Esophagus squamous epithelium (tissue), 5 donors: Measurements from ENCODE around the gene STUB1. TPM values are rescaled to one million over a fixed set of nuclear protein-coding genes. Genes with fewer than 3 reads are reported as not detected.

ENCODE experiments used
- DNase-seq: peaks from one replicate; lab custom pipeline; 2025; lab: John Stamatoyannopoulos, UW
- H3K27ac ChIP-seq, 4 donors: fragments of 200-600 bp; sonication (generic); one replicate each; pipeline ENCODE4 v1.5.1; 2016 to 2019; ENCODE audit warnings: mild to moderate bottlenecking in 1 of 4
- H3K27me3 ChIP-seq, 4 donors: fragments of 200-600 bp; sonication (generic); 1 replicate in 3 of 4; 2 replicates in 1 of 4; pipeline versions ENCODE4 v1.5.1 to v1.6.0; 2017 to 2021; ENCODE audit warnings: antibody characterized with exemption in 1 of 4
- H3K36me3 ChIP-seq, 3 donors: fragments of 200-600 bp; sonication (generic); one replicate each; pipeline ENCODE4 v1.5.1; 2016 to 2019
- H3K4me1 ChIP-seq, 3 donors: fragments of 200-600 bp; sonication (generic); one replicate each; pipeline ENCODE4 v1.5.1; 2017 to 2019
- H3K4me3 ChIP-seq, 4 donors: fragments of 200-600 bp; sonication (generic); 1 replicate in 3 of 4; 2 replicates in 1 of 4; pipeline ENCODE4 v1.5.1; 2016 to 2019; ENCODE audit warnings: mild to moderate bottlenecking in 2 of 4, moderate library complexity in 1 of 4
- H3K9me3 ChIP-seq, 3 donors: fragments of 200-600 bp; sonication (generic); one replicate each; pipeline ENCODE4 v1.5.1; 2016 to 2019
- POLR2A ChIP-seq, 4 donors: fragments of 450-650 bp; IDR thresholded peaks; one replicate each; pipeline ENCODE4 v1.6.1; 2017; ENCODE audit warnings: antibody characterized with exemption in 4 of 4, mild to moderate bottlenecking in 4 of 4, moderate library complexity in 3 of 4
- whole genome bisulfite sequencing, 2 donors: methylation state at CpG; one replicate each; pipeline ENCODE4 v1.1.5; 2018; 5-methylcytosine and 5-hydroxymethylcytosine counted together
- intact Hi-C: fragments of 100-400 bp; cut with DNase I; formaldehyde crosslinking; loops from one replicate; pipeline ENCODE4 v1.15.0; 2022
- total RNA-seq, 4 donors: library from RNA; depleted of rRNA; stranded (reverse); fragments of >200 nt; gene quantifications; one replicate each; pipeline ENCODE4 v1.1.0, GENCODE V29; 2016
- TF ChIP-seq, protein P1 (sequence below), 6 experiments: fragments of 450-650 bp in 4 of 6; fragments of 200-600 bp in 2 of 6; sonication (generic) in 2 of 6; IDR thresholded peaks; one replicate each; pipeline ENCODE4 v1.5.1; 2016 to 2019; ENCODE audit warnings: antibody characterized with exemption in 6 of 6, mild to moderate bottlenecking in 4 of 6, moderate library complexity in 4 of 6
- donor health status: DM: yes; HTN: yes; CAD: no.

Gene STUB1
- total RNA-seq, 4 donors from 2014 or later: 102 to 148 (median 120) TPM

DNA sequence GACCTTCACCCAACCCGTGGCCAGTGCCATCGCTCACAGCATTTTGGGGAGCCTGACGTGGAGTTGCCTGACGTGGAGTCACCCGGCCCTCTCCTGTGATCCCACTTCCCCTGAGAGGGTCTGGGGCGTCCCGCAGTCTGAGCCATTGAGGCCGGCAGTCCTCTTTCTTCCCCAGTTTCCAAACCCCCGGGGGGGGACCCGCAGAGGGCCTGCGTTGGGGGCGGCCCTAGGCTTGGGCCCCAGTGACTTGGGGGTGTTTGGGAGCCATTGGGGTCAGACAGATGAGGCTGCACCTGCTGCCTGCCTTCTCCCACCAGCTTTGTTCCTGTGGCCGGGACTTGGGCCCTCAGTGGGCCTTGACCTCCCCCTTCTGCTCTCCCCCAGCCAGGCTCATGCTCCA, 10.5 kb upstream of the STUB1 start:
- peaks cover 35 to 56% (median 36%) of the 10 kb centered on the region in 3 donors for H3K36me3 ChIP-seq
- no peak for DNase-seq
- whole genome bisulfite sequencing, 2 donors: 93% methylated on average over 3 of the region's 13 CpGs; no CpG with 5 or more reads in 1 of the 2 donors
- no peak for TF ChIP-seq POLR2A (IDR thresholded peaks at IDR 0.05)
- TF ChIP-seq, protein P1, sequence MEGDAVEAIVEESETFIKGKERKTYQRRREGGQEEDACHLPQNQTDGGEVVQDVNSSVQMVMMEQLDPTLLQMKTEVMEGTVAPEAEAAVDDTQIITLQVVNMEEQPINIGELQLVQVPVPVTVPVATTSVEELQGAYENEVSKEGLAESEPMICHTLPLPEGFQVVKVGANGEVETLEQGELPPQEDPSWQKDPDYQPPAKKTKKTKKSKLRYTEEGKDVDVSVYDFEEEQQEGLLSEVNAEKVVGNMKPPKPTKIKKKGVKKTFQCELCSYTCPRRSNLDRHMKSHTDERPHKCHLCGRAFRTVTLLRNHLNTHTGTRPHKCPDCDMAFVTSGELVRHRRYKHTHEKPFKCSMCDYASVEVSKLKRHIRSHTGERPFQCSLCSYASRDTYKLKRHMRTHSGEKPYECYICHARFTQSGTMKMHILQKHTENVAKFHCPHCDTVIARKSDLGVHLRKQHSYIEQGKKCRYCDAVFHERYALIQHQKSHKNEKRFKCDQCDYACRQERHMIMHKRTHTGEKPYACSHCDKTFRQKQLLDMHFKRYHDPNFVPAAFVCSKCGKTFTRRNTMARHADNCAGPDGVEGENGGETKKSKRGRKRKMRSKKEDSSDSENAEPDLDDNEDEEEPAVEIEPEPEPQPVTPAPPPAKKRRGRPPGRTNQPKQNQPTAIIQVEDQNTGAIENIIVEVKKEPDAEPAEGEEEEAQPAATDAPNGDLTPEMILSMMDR (IDR thresholded peaks at IDR 0.05): no peak
- no peaks in the 10 kb centered on the region for H3K9me3 ChIP-seq
- H3K27me3 ChIP-seq: no peaks in the 10 kb centered on the region
- intact Hi-C loops: loop anchor here (10.0 kb wide), 1 partner anchor 85 kb away; no protein-coding TSS in a partner anchor
- no peak overlapping the region for H3K4me3 ChIP-seq
- H3K4me1 ChIP-seq: peaks cover 16 to 48% (median 16%) of the 10 kb centered on the region in 3 donors
- no peak overlapping the region for H3K27ac ChIP-seq

DNA sequence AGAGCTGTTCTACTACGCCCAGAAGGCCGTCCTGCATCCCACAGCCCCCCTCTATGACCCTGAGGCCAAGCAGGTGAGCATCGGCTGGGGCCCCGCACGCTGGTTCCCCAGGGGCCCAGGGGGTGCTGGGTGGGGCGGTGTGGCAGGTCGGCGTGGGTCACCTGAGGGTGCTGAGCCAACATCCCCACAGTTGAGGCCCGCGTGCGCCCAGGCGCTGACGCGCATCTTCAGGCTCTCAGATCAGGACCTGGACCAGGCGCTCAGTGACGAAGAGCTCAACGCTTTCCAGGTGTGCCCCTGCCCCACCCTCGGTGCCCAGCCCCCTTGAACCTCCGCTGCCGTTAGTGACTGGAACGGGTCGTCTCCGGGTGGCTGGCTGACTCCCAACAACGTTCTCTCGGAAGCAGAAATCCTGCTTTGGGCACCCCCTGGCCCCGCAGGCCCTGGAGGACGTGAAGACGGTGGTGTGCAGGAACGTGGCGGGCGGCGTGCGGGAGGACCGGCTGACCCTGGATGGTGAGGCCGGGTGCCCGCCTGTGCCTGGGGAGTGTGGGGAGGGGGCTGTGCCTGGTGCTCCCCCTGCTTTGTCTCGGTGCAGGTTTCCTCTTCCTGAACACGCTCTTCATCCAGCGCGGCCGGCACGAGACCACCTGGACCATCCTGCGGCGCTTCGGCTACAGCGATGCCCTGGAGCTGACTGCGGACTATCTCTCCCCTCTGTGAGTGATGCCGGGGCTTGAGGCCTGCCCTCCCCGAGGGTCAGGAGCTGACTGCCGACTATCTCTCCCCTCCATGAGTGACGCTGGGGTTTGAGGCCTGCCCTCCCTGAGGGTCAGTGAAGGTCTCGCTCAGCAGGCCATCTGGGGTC, 9.5 kb upstream of the STUB1 start:
- no peaks in the 10 kb centered on the region for H3K9me3 ChIP-seq
- WGBS, 2 donors: 90% methylated on average over 37 of the region's 52 CpGs; no CpG with 5 or more reads in 1 of the 2 donors
- H3K27me3 ChIP-seq: peaks cover 0 to 7% (median 0%) of the 10 kb centered on the region in 4 donors
- intact Hi-C loops: no loop called here
- TF ChIP-seq POLR2A (IDR thresholded peaks at IDR 0.05): no peak
- TF ChIP-seq, protein P1 (IDR thresholded peaks at IDR 0.05): no peak
- peaks cover 35 to 56% (median 36%) of the 10 kb centered on the region in 3 donors for H3K36me3 ChIP-seq
- peaks cover 23 to 58% (median 24%) of the 10 kb centered on the region in 3 donors for H3K4me1 ChIP-seq
- H3K27ac ChIP-seq: no peak overlapping the region
- H3K4me3 ChIP-seq: no peak overlapping the region
- DNase-seq: no peak

DNA sequence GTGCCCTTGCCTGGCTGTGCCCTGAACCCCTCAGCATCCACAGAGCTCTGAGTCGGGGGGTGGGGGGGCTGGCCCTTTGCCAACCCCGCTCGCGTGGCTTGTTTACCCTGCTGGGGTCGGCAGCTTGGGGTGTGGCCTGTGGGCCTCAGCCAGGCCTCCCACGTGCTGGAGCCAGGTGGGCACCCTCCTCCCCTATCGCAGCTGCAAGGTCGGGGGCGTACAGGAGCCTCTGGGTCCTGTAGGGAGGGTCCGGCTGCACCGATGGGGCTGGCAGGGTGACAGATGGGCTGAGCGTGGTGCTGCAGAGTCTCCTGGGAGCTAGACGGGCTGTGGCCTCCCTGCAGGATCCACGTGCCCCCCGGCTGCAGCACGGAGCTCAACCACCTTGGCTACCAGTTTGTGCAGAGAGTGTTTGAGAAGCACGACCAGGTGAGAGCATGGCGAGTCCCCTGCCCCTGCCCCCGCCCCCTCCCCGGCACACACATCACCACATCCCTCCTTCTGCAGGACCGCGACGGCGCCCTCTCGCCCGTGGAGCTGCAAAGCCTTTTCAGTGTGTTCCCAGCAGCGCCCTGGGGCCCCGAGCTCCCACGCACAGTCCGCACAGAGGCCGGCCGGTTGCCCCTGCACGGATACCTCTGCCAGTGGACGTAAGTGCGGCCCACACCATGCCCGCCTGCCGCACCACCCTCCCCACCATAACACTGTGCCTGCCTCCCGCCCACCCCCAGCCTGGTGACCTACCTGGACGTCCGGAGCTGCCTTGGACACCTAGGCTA, 8.7 kb upstream of the STUB1 start:
- H3K4me1 ChIP-seq: peaks cover 32 to 67% (median 32%) of the 10 kb centered on the region in 3 donors
- intact Hi-C loops: no loop called here
- no peaks in the 10 kb centered on the region for H3K9me3 ChIP-seq
- H3K27me3 ChIP-seq: peaks cover 0 to 15% (median 0%) of the 10 kb centered on the region in 4 donors
- H3K27ac ChIP-seq: no peak overlapping the region
- H3K36me3 ChIP-seq: peaks cover 35 to 56% (median 36%) of the 10 kb centered on the region in 3 donors
- DNase-seq: no peak
- 73 to 100% methylated on average over 2 of the region's 40 CpGs for WGBS, 2 donors
- TF ChIP-seq, protein P1 (IDR thresholded peaks at IDR 0.05): no peak
- TF ChIP-seq POLR2A (IDR thresholded peaks at IDR 0.05): no peak
- H3K4me3 ChIP-seq: no peak overlapping the region

DNA sequence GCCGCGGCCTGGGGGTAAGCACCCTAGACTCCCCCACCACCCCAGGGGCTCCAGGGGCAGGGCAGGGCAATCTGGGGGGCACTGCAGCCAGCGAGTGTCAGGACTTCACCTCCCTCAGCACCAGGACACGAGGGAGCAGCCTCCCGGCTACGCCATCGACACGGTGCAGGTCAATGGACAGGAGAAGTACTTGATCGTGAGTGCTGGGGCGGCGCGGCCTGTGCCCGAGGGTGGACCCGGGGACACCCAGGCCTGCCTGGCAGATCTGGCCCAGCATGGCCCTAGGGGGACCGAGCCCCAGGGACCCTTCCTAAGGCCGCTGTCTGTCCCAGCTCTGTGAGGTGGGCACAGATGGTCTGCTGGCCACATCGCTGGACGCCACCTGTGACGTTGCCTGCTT, 7.8 kb upstream of the STUB1 start:
- WGBS, 2 donors: no CpG with 5 or more reads among the region's 19 CpGs
- intact Hi-C loops: no loop called here
- Histone ChIP-seq H3K4me3 (no peak overlapping the region), H3K27me3 (peaks cover 0 to 24% (median 0%) of the 10 kb centered on the region in 4 donors), H3K27ac (no peak overlapping the region), H3K4me1 (peaks cover 34 to 68% (median 36%) of the 10 kb centered on the region in 3 donors), H3K36me3 (peaks cover 35 to 56% (median 36%) of the 10 kb centered on the region in 3 donors), H3K9me3 (no peaks in the 10 kb centered on the region)
- TF ChIP-seq, protein P1 (IDR thresholded peaks at IDR 0.05): no peak
- TF ChIP-seq POLR2A (IDR thresholded peaks at IDR 0.05): no peak
- no peak for DNase-seq
